ENCODE results near the gene IL20.

DNA sequence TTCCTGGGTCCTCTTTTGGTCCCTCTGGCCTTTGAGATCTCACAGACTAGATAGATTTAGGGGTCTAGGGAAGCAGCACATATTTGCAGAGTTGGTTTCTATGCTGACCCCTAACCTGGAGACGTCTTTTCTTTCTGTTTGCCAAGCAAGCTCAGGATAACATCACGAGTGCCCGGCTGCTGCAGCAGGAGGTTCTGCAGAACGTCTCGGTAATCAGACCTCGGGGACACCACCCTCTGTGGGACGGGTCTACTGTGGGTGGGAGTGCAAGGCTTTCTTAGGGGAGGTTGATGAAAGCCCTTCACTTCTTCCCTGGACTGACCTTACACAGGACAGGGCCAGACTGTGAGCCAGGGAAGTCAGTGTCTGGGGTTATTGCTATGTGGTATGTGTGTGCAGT lies 34.7 kb downstream of the IL20 start:
- TF ChIP-seq, protein P1, sequence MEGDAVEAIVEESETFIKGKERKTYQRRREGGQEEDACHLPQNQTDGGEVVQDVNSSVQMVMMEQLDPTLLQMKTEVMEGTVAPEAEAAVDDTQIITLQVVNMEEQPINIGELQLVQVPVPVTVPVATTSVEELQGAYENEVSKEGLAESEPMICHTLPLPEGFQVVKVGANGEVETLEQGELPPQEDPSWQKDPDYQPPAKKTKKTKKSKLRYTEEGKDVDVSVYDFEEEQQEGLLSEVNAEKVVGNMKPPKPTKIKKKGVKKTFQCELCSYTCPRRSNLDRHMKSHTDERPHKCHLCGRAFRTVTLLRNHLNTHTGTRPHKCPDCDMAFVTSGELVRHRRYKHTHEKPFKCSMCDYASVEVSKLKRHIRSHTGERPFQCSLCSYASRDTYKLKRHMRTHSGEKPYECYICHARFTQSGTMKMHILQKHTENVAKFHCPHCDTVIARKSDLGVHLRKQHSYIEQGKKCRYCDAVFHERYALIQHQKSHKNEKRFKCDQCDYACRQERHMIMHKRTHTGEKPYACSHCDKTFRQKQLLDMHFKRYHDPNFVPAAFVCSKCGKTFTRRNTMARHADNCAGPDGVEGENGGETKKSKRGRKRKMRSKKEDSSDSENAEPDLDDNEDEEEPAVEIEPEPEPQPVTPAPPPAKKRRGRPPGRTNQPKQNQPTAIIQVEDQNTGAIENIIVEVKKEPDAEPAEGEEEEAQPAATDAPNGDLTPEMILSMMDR (IDR thresholded peaks at IDR 0.05), result no peak
- no peak for TF ChIP-seq POLR2AphosphoS5 (IDR thresholded peaks at IDR 0.05; ENCODE audit: low read depth, low read length)
- TF ChIP-seq, protein P2, sequence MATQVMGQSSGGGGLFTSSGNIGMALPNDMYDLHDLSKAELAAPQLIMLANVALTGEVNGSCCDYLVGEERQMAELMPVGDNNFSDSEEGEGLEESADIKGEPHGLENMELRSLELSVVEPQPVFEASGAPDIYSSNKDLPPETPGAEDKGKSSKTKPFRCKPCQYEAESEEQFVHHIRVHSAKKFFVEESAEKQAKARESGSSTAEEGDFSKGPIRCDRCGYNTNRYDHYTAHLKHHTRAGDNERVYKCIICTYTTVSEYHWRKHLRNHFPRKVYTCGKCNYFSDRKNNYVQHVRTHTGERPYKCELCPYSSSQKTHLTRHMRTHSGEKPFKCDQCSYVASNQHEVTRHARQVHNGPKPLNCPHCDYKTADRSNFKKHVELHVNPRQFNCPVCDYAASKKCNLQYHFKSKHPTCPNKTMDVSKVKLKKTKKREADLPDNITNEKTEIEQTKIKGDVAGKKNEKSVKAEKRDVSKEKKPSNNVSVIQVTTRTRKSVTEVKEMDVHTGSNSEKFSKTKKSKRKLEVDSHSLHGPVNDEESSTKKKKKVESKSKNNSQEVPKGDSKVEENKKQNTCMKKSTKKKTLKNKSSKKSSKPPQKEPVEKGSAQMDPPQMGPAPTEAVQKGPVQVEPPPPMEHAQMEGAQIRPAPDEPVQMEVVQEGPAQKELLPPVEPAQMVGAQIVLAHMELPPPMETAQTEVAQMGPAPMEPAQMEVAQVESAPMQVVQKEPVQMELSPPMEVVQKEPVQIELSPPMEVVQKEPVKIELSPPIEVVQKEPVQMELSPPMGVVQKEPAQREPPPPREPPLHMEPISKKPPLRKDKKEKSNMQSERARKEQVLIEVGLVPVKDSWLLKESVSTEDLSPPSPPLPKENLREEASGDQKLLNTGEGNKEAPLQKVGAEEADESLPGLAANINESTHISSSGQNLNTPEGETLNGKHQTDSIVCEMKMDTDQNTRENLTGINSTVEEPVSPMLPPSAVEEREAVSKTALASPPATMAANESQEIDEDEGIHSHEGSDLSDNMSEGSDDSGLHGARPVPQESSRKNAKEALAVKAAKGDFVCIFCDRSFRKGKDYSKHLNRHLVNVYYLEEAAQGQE (IDR thresholded peaks at IDR 0.05; ENCODE audit: insufficient read depth in 1 of 2, low read depth in 2 of 2, low read length in 1 of 2), result no peak
